ENCODE measurements around the gene CDKN2A.

The CDKN2A gene

DNA sequence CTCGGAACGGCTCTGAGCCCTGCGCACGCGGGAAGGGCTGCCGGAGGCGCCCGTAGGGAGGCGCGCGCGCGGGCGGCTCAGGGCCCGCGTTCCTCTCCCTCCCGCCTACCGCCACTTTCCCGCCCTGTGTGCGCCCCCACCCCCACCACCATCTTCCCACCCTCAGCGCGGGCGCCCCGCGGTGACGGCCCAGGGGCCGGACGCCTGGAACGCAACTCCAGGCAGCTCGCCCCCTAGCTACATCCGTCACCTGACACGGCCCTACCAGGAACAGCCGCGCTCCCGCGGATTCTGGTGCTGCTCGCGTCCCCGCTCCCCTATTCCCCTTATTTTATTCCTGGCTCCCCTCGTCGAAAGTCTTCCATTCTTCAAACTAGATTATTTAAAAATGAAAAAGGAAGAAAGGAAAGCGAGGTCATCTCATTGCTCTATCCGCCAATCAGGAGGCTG is 389 bp upstream of the CDKN2A start, which contains the start of gene CDKN2B-AS1:
Gene CDKN2B-AS1, plus strand, starts transcription at position 236 of the 450 bp plus-strand sequence.
- H3K4me3 Mint-ChIP-seq, result peak within 1 kb of the TSS; percentile 93 to 94
- DNase-seq (peak; percentile 43 to 45), ATAC-seq (peak; percentile 66)
- H3K4me1 Mint-ChIP-seq, result peaks cover 32% of the 10 kb centered on the region
- H3K27ac Mint-ChIP-seq, result peak within 1 kb of the TSS; percentile 94 to 97
- peaks cover 78% of the 10 kb centered on the region for H3K27me3 Mint-ChIP-seq
- peaks cover 0 to 4% of the 10 kb centered on the region in 2 donors for H3K9me3 Mint-ChIP-seq

DNA sequence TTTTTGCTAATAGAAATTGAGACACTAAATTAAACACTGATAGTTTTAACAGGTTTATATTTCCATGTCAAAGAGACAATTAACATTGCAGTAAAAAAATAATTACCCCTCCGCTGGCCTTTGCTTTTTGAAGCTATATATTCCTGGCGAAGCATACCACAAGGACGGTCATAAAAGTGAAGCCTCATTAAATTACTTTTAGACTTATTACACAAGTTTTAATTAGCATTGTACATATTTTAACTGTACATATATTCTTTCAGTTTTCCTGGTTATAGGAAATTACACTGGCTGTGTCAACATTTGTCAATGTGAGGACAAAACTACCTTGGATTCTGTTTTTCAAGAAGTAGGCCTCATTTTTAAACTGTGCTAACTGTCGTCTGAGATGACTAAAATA is 1.2 kb downstream of the CDKN2A start:
- Mint-ChIP-seq H3K27ac (no peak overlapping the region), H3K4me1 (peaks cover 35% of the 10 kb centered on the region), H3K9me3 (peaks cover 0 to 7% of the 10 kb centered on the region in 2 donors), H3K27me3 (peaks cover 81% of the 10 kb centered on the region), H3K4me3 (peak overlapping the region in 1 of 2 donors; percentile 94)
- no peak for DNase-seq
- ATAC-seq, result no peak

DNA sequence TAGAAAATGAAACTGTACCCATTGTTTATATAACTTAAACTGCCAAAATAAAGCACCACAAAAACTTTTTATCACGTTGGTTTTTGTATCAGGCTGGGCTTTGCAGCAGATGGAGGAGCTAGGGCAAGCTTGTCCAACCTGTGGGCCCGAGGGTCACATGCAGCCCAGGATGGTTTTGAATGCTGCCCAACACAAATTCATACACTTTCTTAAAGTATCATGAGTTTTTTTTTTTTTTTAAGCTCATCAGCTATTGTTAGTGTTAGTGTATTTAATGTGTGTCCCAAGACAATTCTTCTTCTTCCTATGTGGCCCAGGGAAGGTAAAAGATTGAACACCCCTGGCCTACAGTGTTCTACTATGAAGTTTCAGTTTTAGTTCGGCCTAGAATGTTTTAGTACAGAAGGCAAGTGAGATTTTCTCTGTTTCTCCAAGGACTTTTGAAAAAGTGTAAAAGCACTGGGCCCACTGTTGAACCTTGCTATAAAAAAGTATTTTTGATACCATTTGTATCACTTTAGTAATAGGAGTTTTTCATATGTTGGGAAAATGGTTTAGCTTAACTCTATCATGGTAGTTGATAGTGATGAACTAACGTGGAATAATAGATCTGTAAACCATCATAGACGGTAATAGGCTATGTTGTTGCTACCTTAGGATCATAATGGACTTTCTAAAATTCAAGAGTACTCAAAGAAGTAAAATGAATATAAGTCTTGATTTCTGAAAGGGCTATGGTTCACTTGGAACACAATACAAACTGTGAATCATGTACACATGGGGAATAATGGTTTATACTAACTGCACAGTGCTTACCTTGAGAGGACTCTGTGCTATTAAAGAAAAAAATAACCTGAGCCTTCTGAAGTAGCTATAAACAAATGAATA is 2.9 kb downstream of the CDKN2A start:
- DNase-seq, result no peak
- peaks cover 34% of the 10 kb centered on the region for H3K4me1 Mint-ChIP-seq
- H3K27me3 Mint-ChIP-seq, result peaks cover 81% of the 10 kb centered on the region
- no peak overlapping the region for H3K4me3 Mint-ChIP-seq
- ATAC-seq, result no peak
- H3K27ac Mint-ChIP-seq, result no peak overlapping the region
- peaks cover 0 to 7% of the 10 kb centered on the region in 2 donors for H3K9me3 Mint-ChIP-seq

DNA sequence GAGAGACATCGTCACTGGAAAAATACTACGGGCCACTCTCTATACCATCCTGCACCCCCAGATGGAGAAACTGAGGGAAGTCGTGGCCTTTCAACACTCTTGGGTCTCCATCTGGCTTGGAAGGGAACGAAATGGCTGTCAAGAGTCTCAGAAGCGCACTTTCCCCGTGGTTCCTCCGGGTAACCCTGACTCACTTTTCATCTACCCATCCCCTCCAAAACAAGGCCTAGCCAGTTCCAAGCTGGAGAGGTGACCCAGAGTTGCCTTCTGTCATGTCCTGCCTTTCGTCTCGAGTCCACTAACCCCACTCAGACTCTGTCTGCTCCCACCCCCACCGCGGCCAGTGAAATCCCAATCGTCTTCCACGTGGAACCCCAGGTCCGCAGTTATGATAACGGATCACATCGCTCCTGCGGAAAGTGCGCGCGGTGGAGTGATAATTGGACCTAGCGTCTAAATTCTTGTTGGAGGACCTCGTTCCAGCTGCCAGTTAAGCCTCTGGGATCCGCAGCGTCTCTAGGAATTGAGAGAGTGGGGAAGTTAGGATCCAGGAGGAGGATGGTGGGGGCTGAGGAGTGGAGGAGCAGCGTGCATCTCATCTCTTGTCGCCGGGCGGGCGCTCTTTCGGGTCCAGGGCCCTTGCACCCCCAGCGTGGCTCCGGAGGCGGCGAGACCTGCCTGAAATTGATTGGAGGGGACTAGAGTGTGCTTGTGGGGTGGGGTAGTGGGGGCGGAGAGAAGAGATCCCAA is 4.6 kb downstream of the CDKN2A start:
- ATAC-seq (no peak), DNase-seq (no peak)
- peak overlapping the region in 1 of 2 donors; percentile 15 for H3K4me3 Mint-ChIP-seq
- peak overlapping the region in 1 of 2 donors; percentile 54 for H3K27ac Mint-ChIP-seq
- H3K4me1 Mint-ChIP-seq, result peaks cover 23% of the 10 kb centered on the region
- peaks cover 0 to 7% of the 10 kb centered on the region in 2 donors for H3K9me3 Mint-ChIP-seq
- peaks cover 72% of the 10 kb centered on the region for H3K27me3 Mint-ChIP-seq

DNA sequence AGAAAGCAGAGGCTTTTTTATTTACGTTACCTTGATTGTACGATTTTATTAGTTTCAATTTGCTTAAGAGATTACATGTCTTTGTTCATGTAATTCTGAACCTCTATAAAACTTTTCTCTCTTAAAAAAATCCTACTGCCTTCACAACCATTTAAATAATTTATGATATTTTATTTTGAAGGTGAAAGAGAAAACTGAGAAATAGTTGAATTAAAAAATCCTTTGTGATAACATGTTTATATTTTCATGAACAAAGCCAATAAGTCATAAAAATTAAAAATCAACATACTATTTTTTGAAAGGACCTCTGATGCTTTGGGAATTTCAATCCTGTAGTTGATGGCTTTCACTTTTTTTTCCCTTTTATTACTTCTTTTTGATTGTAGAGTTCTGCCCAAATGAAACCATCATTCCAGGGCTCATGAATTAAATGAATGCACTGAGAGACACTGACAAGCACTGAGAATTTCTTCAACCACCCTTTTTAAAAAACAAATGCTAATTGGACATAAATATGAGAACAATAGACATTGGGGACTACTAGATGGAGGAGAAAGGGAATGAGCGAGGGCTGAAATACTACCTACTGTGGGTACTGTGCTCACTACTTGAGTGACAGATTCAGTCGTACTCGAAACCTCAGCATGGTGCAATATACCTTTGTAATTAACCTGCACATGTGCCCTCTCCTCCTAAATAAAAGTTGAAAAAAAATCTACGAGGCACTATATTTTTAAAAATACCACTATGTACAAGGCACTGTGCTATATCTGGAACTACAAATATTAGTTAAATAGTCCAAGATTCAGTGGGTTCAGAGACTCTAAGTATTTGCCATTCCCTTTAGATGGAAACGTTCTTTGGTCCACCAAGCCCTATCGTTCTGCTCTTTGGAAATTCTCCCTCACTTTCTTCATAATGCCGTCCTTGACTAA is 5.9 kb downstream of the CDKN2A start:
- DNase-seq (no peak), ATAC-seq (no peak)
- H3K9me3 Mint-ChIP-seq, result peaks cover 0 to 7% of the 10 kb centered on the region in 2 donors
- no peak overlapping the region for H3K27ac Mint-ChIP-seq
- peaks cover 14% of the 10 kb centered on the region for H3K4me1 Mint-ChIP-seq
- peaks cover 72% of the 10 kb centered on the region for H3K27me3 Mint-ChIP-seq
- no peak overlapping the region for H3K4me3 Mint-ChIP-seq

DNA sequence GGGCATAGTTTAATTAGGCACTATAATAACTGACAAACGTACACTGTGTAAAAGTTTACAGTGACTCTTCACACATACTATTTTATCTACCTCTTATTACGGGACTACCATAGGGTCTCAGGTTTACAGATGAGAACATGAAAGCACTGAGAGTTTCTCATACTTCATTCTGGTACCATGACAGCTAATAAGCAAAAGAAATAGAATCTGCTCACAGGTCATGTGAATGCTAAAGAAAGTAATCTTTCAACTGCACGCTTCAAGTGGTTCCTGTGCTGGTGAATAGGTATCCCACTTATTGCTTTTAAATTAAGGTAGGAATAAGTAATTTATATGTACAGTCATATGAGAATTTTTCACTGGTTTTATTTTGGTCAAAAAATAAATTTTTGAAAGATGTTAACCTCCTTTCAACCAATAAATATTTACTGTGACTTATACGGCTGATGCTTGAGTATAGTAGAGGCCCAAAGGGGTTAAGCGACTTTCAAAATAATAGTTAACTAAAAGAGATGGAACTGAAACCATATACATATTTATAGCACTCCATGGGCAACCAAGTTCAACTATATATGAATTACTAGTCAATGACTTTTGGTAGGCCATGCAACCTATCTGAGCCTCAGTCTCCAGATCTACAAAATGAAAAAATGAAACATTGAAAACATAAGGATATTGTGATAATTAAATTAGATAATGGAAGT is 8.1 kb downstream of the CDKN2A start:
- peaks cover 0 to 7% of the 10 kb centered on the region in 2 donors for H3K9me3 Mint-ChIP-seq
- DNase-seq, result no peak
- H3K4me3 Mint-ChIP-seq, result no peak overlapping the region
- no peak overlapping the region for H3K27ac Mint-ChIP-seq
- no peak for ATAC-seq
- H3K4me1 Mint-ChIP-seq, result peaks cover 13% of the 10 kb centered on the region
- peaks cover 88% of the 10 kb centered on the region for H3K27me3 Mint-ChIP-seq

DNA sequence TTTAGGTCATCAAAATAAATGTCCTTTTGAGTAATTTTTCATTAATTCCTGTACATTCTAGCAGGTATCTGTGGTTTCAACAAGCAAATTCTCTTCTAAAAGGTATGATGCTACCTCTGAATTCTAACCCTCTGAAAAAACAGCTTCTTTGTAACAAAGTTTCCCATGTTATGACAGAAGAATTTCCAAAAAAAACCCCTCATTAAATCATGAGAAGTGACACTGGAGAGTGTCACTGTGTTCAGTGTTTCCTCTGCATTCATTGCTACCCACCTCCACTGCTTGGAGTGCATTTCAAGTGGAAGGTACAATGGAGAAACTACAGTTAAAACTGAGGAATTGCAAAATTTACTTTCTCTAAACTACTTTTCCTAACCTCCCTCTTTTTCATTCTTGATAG is 10.1 kb downstream of the CDKN2A start:
- ATAC-seq (no peak), DNase-seq (no peak)
- Mint-ChIP-seq H3K27ac (no peak overlapping the region), H3K9me3 (no peaks in the 10 kb centered on the region), H3K4me3 (no peak overlapping the region), H3K4me1 (no peaks in the 10 kb centered on the region), H3K27me3 (peaks cover 84% of the 10 kb centered on the region)

DNA sequence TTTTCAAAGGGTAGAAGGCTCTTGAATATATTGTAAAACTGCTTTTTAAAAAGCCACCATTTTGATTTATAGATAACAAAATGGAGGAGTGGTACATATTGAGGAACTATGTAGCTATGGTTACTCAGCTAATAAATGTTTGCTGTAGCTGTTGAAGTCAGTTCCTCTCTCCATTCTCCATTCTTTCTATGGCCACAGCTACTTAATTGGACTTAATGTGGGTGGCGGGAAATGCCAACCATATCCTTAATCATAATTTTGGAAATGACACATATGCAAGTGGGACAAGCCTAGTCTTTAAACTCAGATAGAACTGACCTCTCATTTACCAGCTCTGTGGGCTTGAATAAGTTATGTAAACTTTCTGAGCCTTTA is 10.6 kb downstream of the CDKN2A start:
- peaks cover 84% of the 10 kb centered on the region for H3K27me3 Mint-ChIP-seq
- no peak for ATAC-seq
- no peak for DNase-seq

DNA sequence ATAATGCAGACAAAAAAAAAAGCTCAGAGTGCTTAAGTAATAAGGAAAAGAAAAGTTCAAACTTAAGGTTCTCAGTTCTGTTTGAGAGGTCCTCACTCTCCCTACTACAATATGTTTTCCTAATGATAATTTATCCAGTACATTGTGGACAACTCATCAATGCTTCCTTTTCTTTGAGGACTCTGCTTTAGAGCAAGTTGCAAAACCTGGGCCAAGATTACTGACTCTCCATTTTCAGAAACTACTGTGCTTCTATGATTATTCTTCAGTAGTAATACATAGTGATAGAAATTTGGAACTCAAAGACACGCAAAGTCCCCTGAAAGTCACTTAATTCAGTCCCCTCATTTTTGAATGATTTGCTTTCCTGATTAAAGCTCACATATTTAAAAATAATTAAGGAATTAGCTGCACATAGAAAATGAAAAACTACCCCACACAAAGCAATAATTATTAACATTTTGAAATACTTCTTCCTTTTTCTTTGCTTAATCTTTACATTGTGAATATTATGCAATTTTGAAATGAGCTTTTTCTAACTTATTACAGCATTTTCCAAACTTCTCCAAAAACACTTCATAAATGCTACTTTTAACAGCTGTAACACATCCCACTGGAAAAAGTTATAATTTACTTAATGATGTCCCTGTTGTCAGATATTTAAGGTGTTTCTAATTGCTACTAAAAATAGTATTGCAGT is 11.2 kb downstream of the CDKN2A start:
- ATAC-seq (no peak), DNase-seq (no peak)
- Mint-ChIP-seq H3K4me1 (no peaks in the 10 kb centered on the region), H3K4me3 (no peak overlapping the region), H3K27ac (no peak overlapping the region), H3K9me3 (no peaks in the 10 kb centered on the region), H3K27me3 (peaks cover 82% of the 10 kb centered on the region)

More for the DNA sequence above, 10.6 kb downstream of the CDKN2A start:
- Mint-ChIP-seq H3K9me3 (no peaks in the 10 kb centered on the region), H3K4me3 (no peak overlapping the region), H3K27ac (no peak overlapping the region), H3K4me1 (no peaks in the 10 kb centered on the region)

DNA sequence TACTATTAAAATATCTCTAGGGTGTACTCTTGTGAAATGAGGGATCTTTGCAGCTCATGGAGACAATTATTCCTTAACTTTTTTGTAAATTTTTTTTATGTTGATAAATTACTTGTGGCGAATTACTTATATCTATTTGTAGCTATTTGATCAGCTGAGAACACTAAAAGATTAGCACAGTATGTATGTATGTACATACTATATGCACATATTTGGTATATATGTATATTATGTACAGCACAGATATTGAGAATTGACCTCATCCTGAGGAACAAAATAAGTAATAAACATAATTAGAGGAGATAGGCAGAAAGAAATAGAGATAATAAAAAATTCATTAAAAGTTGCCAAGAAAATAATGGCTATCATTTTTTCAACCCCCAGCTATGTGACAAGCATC is 11.8 kb downstream of the CDKN2A start:
- Mint-ChIP-seq H3K27me3 (peaks cover 80% of the 10 kb centered on the region), H3K4me3 (no peak overlapping the region), H3K9me3 (no peaks in the 10 kb centered on the region), H3K4me1 (no peaks in the 10 kb centered on the region), H3K27ac (no peak overlapping the region)
- ATAC-seq, result no peak
- DNase-seq, result no peak

DNA sequence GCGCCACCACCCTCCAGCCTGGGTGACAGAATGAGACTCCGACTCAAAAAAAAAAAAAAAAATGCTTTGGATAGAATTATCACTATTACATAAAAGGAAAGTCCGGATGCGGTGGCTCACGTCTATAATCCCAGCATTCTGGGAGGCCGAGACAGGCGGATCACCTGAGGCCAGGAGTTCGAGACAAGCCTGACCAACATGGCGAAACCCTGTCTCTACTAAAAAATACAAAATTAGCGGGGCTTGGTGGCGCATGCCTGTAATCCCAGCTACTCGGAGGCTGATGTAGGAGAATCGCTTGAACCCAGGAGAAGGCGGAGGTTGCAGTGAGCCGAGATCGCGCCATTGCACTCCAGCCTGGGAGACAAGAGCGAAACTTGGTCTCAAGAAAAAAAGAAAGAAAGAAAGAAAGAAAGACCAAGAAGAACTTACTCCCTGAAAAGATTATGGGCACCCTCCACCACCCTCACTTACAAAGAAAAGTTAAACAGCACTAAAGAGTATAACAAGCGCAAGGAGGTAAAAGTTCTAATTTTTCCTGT is 17.8 kb downstream of the CDKN2A start:
- H3K4me1 Mint-ChIP-seq, result peaks cover 21% of the 10 kb centered on the region
- peak overlapping the region in 1 of 2 donors; percentile 31 for H3K27ac Mint-ChIP-seq
- peaks cover 93% of the 10 kb centered on the region for H3K27me3 Mint-ChIP-seq
- ATAC-seq (no peak), DNase-seq (no peak)
- H3K9me3 Mint-ChIP-seq, result no peaks in the 10 kb centered on the region
- no peak overlapping the region for H3K4me3 Mint-ChIP-seq

DNA sequence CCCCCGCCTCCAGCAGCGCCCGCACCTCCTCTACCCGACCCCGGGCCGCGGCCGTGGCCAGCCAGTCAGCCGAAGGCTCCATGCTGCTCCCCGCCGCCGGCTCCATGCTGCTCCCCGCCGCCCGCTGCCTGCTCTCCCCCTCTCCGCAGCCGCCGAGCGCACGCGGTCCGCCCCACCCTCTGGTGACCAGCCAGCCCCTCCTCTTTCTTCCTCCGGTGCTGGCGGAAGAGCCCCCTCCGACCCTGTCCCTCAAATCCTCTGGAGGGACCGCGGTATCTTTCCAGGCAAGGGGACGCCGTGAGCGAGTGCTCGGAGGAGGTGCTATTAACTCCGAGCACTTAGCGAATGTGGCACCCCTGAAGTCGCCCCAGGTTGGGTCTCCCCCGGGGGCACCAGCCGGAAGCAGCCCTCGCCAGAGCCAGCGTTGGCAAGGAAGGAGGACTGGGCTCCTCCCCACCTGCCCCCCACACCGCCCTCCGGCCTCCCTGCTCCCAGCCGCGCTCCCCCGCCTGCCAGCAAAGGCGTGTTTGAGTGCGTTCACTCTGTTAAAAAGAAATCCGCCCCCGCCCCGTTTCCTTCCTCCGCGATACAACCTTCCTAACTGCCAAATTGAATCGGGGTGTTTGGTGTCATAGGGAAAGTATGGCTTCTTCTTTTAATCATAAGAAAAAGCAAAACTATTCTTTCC is 19.3 kb downstream of the CDKN2A start:
- Mint-ChIP-seq H3K4me1 (peaks cover 25% of the 10 kb centered on the region), H3K4me3 (peak overlapping the region; percentile 89 to 92), H3K9me3 (peaks cover 3 to 6% of the 10 kb centered on the region in 2 donors), H3K27me3 (peaks cover 96% of the 10 kb centered on the region), H3K27ac (peak overlapping the region; percentile 22 to 56)
- ATAC-seq (peak; percentile 74), DNase-seq (no peak)

DNA sequence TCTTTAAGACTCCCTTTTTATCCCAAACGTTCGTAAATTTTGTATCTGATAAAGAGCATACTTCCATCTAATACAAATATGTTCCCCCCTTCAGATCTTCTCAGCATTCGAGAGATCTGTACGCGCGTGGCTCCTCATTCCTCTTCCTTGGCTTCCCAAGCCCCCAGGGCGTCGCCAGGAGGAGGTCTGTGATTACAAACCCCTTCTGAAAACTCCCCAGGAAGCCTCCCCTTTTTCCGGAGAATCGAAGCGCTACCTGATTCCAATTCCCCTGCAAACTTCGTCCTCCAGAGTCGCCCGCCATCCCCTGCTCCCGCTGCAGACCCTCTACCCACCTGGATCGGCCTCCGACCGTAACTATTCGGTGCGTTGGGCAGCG is 19.9 kb downstream of the CDKN2A start:
- ATAC-seq (no peak), DNase-seq (no peak)
- Mint-ChIP-seq H3K9me3 (peaks cover 5 to 9% of the 10 kb centered on the region in 2 donors), H3K4me1 (peaks cover 27% of the 10 kb centered on the region), H3K4me3 (peak overlapping the region; percentile 89 to 92), H3K27ac (no peak overlapping the region), H3K27me3 (peaks cover 96% of the 10 kb centered on the region)

Data from stimulated activated naive CD8-positive, alpha-beta T cell treated with anti-CD3 and anti-CD28 coated beads, Interleukin-15, amount 100 ng/mL, for 72 hours (primary cell).